SJSA1 (cell line): ENCODE results near the gene CAMTA1. TPM values are rescaled to one million over a fixed set of nuclear protein-coding genes. Genes with fewer than 3 reads are reported as not detected.
"Not testable (repeated sequence)": the region's sequence is repeated elsewhere in the genome, so short reads cannot be mapped to it uniquely, and the experiment has no call there.

Source experiments
- DNase-seq, 2 experiments: peaks; one replicate each; pipeline ENCODE4 v3.0.0-alpha.2; 2015 to 2020; ENCODE audit warnings: low spot score in 2 of 2, low read depth in 1 of 2
- H3K27ac ChIP-seq: fragments of 250-450 bp; sonication (Bioruptor Pico); 2 replicates; pipeline ENCODE4 v1.5.1; 2020; ENCODE audit warnings: mild to moderate bottlenecking, moderate library complexity
- H3K27me3 ChIP-seq: fragments of 250-450 bp; sonication (Bioruptor Pico); replicated peaks from 2 replicates; pipeline ENCODE4 v1.5.1; 2020; ENCODE audit warnings: mild to moderate bottlenecking, moderate library complexity
- H3K36me3 ChIP-seq: fragments of 250-450 bp; sonication (Bioruptor Pico); 2 replicates; pipeline ENCODE4 v1.5.1; 2020; ENCODE audit warnings: mild to moderate bottlenecking
- H3K4me1 ChIP-seq: fragments of 250-450 bp; sonication (Bioruptor Pico); replicated peaks from 2 replicates; pipeline ENCODE4 v1.6.1; 2021; ENCODE audit warnings: mild to moderate bottlenecking
- H3K4me3 ChIP-seq: fragments of 250-450 bp; sonication (Bioruptor Pico); 2 replicates; pipeline ENCODE4 v1.5.1; 2020; ENCODE audit warnings: mild to moderate bottlenecking
- H3K9me3 ChIP-seq: fragments of 250-450 bp; sonication (Bioruptor Pico); replicated peaks from 2 replicates; pipeline ENCODE4 v1.5.1; 2020; ENCODE audit warnings: mild to moderate bottlenecking
- total RNA-seq: library from RNA; depleted of rRNA; stranded (reverse); fragments of >200 nt; shearing (Covaris generic); gene quantifications from 2 replicates; pipeline ENCODE4 v1.2.3, GENCODE V29; 2014

CAMTA1 gene
- total RNA-seq, 1 experiment from 2014 or later: 136 TPM

DNA sequence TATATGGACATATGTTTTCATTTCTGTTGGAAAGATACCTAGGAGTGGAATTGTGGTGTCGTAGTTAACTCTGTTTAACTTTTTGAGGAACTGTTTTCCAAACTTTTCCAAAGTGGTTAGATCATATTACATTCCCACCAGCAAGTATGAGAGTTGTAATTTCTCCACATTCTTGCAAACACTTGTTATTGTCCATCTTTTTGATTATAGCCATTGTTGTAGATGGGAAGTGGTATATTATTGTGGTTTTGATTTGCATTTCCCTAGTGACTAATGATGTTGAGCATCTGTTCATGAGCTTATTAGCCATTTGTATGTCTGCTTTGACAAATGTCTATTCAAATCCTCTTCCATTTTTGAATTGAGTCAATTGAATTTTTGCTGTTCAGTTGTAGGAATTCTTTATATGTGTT, 19.8 kb downstream of the CAMTA1 start:
- H3K27me3 ChIP-seq: no peaks in the 10 kb centered on the region
- no peak overlapping the region for H3K4me3 ChIP-seq
- peak in 1 of 2 experiments; percentile 32 for DNase-seq
- H3K36me3 ChIP-seq: no peaks in the 10 kb centered on the region; the same call in 1 of the 2 replicates
- no peak overlapping the region for H3K27ac ChIP-seq
- no peaks in the 10 kb centered on the region for H3K9me3 ChIP-seq
- H3K4me1 ChIP-seq: peaks cover 36% of the 10 kb centered on the region

DNA sequence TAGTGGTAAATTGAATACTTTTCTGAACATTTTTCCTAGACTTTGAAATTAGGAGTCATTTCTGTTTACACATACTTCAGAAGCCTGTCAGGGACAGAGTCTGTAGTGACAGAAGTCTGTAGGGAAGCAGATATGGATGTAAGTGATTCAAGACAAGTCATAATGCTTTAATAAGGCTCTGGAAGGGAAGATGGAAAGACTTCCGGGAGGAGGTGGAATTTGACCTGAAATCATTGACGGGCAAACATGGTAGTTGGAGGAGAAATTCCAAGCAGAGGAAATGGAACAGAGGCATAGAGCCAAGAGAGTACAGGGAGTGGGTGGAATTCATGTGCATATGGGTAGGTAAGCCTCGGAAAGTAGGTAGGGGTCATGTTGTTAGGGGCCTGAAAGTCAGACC, 22.5 kb downstream of the CAMTA1 start:
- Histone ChIP-seq H3K27me3 (no peaks in the 10 kb centered on the region), H3K9me3 (no peaks in the 10 kb centered on the region), H3K4me1 (peaks cover 17% of the 10 kb centered on the region), H3K27ac (no peak overlapping the region), H3K4me3 (no peak overlapping the region), H3K36me3 (no peaks in the 10 kb centered on the region; the same call in 1 of the 2 replicates)
- no peak for DNase-seq

DNA sequence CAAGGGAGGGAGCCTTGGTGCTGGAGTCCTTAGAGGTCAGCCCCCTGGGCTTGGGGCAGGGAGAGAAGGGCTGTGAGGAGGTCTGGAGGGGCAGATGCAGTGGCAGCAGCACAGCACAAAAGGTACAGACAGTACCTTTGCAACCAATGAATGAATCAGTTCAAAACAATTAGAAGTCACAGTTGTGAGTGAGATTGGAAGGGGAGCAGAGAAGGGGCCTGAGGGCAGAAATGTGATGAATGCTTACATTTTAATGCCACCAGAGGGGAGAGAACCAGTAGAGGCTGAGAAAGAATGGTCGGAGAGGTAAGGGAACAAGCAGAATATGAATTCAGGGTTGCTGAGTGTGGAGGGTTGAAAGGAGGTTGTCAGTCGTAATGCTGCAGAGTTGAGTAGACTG, 24.2 kb downstream of the CAMTA1 start:
- Histone ChIP-seq H3K36me3 (no peaks in the 10 kb centered on the region; the same call in 1 of the 2 replicates), H3K27me3 (no peaks in the 10 kb centered on the region), H3K9me3 (no peaks in the 10 kb centered on the region), H3K4me1 (peaks cover 5% of the 10 kb centered on the region; the same call in 1 of the 2 replicates), H3K27ac (no peak overlapping the region), H3K4me3 (no peak overlapping the region)
- no peak for DNase-seq

DNA sequence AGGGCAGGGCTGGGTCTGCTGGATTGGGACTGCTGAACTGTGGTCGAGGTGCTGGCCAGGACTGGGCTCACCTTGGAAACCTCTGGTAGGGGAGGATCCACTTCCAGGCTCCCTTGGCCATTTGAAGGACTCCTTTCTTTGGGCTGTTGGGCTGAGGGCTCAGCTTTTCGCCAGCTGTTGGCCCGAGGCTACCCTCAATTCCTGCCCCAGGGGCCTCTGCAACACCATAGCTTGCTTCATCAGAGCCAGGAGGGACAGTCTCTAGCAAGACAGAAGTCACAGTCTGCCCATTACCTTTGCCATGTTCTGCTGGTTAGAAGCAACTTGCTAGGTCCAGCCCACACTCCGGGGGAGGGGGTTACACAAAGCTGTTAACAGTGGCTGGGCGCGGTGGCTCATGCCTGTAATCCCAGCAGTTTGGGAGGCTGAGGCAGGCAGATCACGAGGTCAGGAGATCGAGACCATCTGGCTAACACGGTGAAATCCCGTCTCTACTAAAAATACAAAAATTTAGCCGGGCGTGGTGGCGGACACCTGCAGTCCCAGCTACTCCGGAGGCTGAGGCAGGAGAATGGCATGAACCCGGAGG, 25.0 kb downstream of the CAMTA1 start:
- not testable (repeated sequence) for H3K27ac ChIP-seq, DNase-seq, H3K4me3 ChIP-seq, H3K9me3 ChIP-seq, H3K27me3 ChIP-seq, H3K4me1 ChIP-seq, H3K36me3 ChIP-seq

DNA sequence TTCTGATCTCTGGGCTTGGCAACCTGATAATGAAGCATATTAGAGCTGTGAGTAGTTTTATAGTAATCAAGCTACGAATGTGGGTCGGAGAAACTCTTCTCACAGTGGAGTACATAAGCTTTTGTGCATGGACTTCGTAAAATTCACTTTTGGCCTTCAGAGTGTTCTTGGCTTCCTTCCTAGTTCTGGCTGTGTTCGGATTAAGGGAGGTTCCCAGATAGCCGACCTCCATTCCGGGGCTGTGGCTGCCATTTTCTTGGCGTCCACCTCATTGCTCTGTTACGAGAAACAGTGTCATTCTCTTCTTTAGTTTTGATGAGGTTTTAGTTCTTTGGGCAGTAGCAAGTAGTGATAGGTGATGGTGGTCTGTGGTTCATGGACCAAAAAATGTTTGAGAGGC, 26.3 kb downstream of the CAMTA1 start:
- no peaks in the 10 kb centered on the region for H3K27me3 ChIP-seq
- no peaks in the 10 kb centered on the region for H3K4me1 ChIP-seq
- H3K27ac ChIP-seq: no peak overlapping the region
- no peak for DNase-seq
- no peaks in the 10 kb centered on the region; the same call in 1 of the 2 replicates for H3K36me3 ChIP-seq
- H3K4me3 ChIP-seq: no peak overlapping the region
- H3K9me3 ChIP-seq: no peaks in the 10 kb centered on the region

DNA sequence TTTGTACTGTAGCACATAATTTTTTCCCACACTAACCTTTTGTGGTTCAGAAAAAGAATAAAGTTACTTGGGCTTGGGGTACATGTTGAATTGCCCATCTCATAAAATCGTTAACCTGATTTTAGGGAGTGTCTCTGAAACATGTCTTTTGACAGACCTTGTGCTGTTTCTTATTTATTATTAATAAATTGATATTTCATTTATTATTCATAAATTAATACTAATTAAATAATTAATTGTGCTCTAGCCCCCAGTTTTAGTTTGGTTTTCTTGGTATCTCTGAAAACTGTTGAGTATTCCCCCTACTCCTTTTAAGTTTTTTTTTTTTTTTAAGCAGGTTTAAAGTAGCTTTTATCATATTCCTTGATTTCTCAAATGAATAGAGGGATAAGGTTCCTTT, 27.9 kb downstream of the CAMTA1 start:
- H3K27ac ChIP-seq: no peak overlapping the region
- H3K4me1 ChIP-seq: no peaks in the 10 kb centered on the region
- no peaks in the 10 kb centered on the region for H3K27me3 ChIP-seq
- H3K4me3 ChIP-seq: no peak overlapping the region
- no peaks in the 10 kb centered on the region; the same call in 1 of the 2 replicates for H3K36me3 ChIP-seq
- DNase-seq: no peak
- no peaks in the 10 kb centered on the region for H3K9me3 ChIP-seq

DNA sequence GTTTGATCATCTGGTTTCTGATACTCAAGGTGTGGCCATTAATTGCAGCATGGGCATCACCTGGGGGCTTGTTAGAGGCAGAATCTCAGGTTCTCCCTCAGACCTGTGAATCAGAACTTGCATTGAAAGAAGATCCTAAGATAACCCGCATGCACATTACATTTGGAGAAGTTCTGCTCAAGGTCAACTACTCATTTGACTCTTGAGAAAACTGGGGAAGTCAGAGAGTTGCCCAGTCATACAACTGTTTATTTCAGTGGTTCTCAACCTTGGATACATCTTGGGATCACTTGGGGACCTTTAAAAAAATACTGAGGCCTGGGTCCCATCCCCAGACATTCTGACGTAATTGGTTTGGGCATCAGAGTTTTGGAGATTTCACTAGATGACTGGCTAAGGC, 30.5 kb downstream of the CAMTA1 start:
- no peak for DNase-seq
- Histone ChIP-seq H3K27ac (no peak overlapping the region), H3K27me3 (no peaks in the 10 kb centered on the region), H3K4me3 (no peak overlapping the region), H3K4me1 (peaks cover 5% of the 10 kb centered on the region; the same call in 1 of the 2 replicates), H3K36me3 (no peaks in the 10 kb centered on the region), H3K9me3 (0 out of 2 replicates have a peak, but pooled peaks cover 3% of the 10 kb centered on the region)

DNA sequence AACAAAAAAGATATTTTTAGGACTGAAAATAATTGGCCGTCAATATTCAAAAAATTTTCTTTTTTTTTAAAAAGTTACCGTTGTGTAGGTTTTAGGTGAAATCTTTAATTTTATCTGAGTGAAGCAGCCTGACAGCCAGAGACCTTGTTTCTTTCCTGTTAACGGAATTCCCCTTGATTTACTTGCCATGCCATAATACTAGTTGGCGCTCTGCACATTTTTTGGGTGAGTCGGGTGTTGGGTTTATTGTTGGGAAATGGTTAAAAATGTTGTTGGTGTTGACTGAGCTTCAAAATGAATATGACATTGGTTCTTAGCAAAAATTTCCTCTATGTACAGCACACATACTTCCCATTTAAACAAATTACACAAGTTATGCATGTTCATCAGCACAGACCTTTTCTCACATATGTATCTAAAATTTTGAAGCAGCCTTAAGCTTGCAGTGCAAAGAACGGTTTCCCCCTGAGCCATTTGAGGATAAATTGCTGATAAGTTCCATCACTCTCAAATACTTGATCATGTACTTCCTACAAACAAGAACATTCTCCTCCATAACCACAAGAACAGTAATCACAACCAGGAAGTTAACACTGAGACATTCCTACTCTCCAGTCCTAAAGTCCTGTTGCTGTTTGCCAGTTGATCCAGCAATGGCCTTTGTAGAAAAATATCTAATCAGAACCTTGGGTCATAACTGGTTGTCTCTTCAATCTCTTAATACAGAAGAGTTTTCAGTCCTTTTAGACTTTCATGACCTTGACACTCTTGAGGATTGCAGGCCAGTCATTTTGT, 34.2 kb downstream of the CAMTA1 start:
- DNase-seq: no peak
- no peak overlapping the region for H3K27ac ChIP-seq

DNA sequence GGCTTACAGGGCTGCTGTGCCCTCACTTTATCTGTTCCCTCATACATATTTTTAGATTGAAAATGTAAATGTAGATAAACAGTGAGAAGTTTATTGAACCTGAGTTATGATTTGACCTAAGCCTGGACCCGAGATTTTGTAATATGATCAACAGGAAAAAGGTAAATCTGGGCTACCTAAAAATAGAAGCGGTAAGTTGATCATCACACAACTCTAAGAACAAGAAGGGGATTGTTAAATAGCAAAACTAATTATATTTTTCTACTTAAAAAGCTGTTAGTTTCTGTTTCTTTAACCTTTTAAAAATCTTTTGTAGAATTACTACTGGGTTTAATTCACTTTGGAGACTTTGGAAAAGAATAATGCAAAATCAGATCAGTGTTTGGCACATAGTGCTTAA, 35.6 kb downstream of the CAMTA1 start:
- Histone ChIP-seq H3K4me3 (no peak overlapping the region), H3K27me3 (no peaks in the 10 kb centered on the region), H3K36me3 (peaks cover 8% of the 10 kb centered on the region), H3K27ac (no peak overlapping the region), H3K4me1 (peaks cover 5% of the 10 kb centered on the region; the same call in 1 of the 2 replicates), H3K9me3 (0 out of 2 replicates have a peak, but pooled peaks cover 3% of the 10 kb centered on the region)
- DNase-seq: no peak

More for the DNA sequence above, 34.2 kb downstream of the CAMTA1 start:
- Histone ChIP-seq H3K36me3 (no peaks in the 10 kb centered on the region), H3K4me1 (peaks cover 5% of the 10 kb centered on the region; the same call in 1 of the 2 replicates), H3K4me3 (no peak overlapping the region), H3K9me3 (0 out of 2 replicates have a peak, but pooled peaks cover 3% of the 10 kb centered on the region), H3K27me3 (no peaks in the 10 kb centered on the region)

DNA sequence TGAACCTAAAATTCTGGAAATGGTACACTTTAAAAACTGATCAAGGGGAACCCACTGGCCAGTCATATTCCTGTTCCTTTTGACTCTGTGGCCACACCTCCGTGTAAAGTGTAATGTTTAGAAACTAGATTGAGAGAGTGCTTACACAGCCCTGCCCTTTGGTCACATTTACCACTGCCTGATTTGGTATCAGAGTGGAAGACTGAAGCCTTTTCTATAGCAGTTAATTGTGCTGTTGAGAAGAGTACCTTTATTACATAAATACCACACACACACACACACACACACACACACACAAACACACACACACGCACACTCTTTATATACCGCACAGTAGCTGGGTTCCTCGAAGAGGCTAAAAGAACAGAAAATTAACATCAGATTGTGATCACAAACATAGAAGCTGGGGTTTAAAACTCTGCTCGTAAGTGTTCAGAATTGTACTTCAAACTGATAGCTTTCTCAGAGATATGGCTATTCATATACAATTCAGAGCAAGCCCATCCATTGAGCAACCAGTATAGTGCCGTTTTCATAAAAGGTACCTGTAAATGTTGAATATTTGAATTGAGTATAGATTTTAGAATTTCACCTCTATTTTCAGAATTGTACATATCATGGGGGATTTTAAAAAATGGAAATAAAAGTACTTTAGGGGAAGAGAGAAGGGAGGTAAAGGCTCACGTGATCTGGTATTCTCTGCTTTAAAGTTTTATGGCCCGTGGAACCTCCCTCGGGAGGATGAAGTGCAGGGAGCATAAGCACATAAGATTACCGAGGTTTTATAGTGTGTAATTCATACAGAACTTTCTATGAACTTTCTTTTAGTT, 37.5 kb downstream of the CAMTA1 start:
- H3K9me3 ChIP-seq: 0 out of 2 replicates have a peak, but pooled peaks cover 3% of the 10 kb centered on the region
- peaks cover 5% of the 10 kb centered on the region; the same call in 1 of the 2 replicates for H3K4me1 ChIP-seq
- no peak overlapping the region for H3K4me3 ChIP-seq
- H3K36me3 ChIP-seq: peaks cover 15% of the 10 kb centered on the region
- no peak overlapping the region for H3K27ac ChIP-seq
- H3K27me3 ChIP-seq: no peaks in the 10 kb centered on the region
- DNase-seq: no peak

DNA sequence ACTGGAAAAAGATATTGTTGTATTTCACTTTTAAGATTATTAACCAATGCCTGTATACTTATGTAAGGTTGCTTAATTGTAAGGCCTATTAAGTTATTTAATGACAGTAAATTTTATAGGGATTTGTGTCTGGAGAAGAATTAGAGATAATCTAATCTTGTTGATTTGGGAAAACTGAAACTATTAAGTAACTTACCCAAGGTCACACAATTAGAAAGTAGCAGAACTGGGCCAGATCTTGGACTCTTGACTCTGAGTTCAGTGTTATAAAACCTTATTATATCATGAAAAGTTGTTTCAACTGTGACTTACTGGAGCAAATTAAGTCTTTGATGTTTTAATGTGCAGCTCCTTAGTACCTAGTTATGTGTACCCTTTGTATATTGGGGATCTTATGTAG, 38.5 kb downstream of the CAMTA1 start:
- H3K27ac ChIP-seq: no peak overlapping the region

DNA sequence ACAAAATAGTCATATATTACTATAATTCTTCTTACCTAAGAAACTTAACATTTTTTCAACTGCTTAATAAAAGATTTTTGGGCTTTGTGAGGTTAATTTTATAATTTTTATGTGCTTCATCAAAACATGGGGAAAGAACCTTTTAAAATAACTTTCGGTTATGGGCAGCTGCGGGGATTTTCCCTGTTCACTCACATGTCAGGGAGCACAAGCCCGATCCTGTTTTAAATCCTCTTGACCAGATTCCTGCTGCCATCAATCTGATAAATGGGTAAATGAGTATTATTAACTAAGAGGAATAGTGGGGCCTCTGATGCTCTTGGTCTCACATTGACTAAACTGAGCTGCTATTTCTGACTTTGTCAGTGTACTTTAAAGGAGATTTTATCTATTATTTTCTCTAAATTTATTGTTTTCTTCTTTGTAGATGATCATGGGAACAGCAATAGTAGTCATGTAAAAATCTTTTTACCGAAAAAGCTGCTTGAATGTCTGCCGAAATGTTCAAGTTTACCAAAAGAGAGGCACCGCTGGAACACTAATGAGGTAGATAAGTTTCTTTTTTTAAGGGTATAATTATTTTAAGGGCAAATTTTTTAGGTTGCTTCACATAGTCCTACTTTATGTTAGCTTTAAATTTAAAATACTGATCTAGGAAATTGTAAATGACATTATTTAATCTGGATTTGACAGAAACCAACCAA, 39.6 kb downstream of the CAMTA1 start:
- no peaks in the 10 kb centered on the region for H3K9me3 ChIP-seq
- no peak for DNase-seq
- no peak overlapping the region for H3K27ac ChIP-seq
- peaks cover 20% of the 10 kb centered on the region for H3K36me3 ChIP-seq
- peaks cover under 1% of the 10 kb centered on the region; the same call in 1 of the 2 replicates for H3K4me1 ChIP-seq
- no peak overlapping the region for H3K4me3 ChIP-seq
- H3K27me3 ChIP-seq: no peaks in the 10 kb centered on the region

More for the DNA sequence above, 38.5 kb downstream of the CAMTA1 start:
- no peak for DNase-seq
- Histone ChIP-seq H3K9me3 (0 out of 2 replicates have a peak, but pooled peaks cover 3% of the 10 kb centered on the region), H3K27me3 (no peaks in the 10 kb centered on the region), H3K36me3 (peaks cover 15% of the 10 kb centered on the region), H3K4me1 (peaks cover 5% of the 10 kb centered on the region; the same call in 1 of the 2 replicates), H3K4me3 (no peak overlapping the region)

DNA sequence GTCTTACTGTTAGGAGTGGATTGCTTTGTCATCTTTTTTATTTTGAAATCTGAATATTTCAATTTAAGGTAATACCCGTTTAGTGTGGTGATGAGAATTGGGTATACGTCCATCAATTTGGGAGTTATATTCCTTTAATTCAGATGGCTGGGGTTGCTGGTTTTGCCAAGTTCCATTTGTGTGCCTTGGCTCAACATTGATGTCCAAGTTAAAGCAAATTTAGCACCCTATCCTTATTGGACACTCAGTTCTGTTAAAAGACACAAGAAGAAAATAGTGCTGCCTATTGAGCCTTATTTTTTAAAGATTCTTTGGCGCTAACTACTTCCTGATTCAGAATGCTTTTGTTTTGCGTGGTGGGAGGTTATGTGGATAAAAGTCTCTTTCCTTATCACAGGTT, 40.6 kb downstream of the CAMTA1 start:
- Histone ChIP-seq H3K4me3 (no peak overlapping the region), H3K36me3 (peaks cover 20% of the 10 kb centered on the region), H3K27ac (no peak overlapping the region), H3K27me3 (no peaks in the 10 kb centered on the region), H3K9me3 (no peaks in the 10 kb centered on the region), H3K4me1 (no peaks in the 10 kb centered on the region)
- no peak for DNase-seq
